K562 treated with DMSO at 1 percent for 48 hours (cell line): ENCODE results near the gene FAM180B. TPM values are rescaled to one million over a fixed set of nuclear protein-coding genes. Genes with fewer than 3 reads are reported as not detected.

Source experiments
- total RNA-seq: library from RNA; unstranded; fragments of 300-600 nt; gene quantifications from 2 replicates; pipeline ENCODE4 v1.2.3, GENCODE V29; 2022; ENCODE audit warnings: low replicate concordance; ENCODE audit errors: extremely low read depth

The FAM180B gene, protein sequence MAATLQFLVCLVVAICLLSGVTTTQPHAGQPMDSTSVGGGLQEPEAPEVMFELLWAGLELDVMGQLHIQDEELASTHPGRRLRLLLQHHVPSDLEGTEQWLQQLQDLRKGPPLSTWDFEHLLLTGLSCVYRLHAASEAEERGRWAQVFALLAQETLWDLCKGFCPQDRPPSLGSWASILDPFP
- not detected in 2 replicates for total RNA-seq

DNA sequence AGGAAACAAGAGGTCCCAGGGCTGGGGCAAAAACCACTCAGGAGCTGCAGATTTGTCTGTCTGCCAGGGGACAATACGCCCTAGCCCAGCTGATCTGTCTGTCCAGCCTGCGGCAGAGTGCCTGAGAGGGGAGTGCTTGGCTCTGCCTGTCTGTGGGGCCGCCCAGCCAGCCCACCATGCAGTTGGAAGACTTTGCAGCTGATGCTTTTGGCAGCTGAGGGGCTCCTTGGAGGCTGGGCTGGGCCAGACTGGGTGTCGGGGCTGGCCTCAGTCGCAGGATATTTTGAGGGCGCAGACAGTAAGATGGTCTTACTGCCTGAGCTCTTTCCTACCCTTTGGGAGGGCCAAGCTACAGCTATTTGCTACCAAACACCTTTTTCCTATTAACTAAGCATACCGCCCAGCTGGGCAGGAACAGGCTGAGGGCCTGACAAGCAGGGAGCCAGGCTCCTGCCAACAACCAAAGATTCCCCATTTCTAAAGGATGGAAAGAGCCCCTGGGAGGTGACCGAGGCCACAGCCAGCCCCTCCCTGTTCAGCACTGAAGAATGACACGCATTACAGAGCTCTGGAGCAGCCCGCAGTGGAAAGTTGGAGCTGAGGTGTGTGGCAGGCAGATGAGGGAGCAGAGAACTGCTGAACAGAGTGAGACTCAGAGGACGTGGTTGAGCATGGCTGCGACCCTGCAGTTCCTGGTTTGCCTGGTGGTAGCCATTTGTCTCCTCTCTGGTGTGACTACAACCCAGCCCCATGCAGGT, at the start of gene FAM180B:
Gene FAM180B, plus strand, starts transcription at position 581 of the 758 bp plus-strand sequence. Its CDS starts 91 bp downstream, at position 672.

DNA sequence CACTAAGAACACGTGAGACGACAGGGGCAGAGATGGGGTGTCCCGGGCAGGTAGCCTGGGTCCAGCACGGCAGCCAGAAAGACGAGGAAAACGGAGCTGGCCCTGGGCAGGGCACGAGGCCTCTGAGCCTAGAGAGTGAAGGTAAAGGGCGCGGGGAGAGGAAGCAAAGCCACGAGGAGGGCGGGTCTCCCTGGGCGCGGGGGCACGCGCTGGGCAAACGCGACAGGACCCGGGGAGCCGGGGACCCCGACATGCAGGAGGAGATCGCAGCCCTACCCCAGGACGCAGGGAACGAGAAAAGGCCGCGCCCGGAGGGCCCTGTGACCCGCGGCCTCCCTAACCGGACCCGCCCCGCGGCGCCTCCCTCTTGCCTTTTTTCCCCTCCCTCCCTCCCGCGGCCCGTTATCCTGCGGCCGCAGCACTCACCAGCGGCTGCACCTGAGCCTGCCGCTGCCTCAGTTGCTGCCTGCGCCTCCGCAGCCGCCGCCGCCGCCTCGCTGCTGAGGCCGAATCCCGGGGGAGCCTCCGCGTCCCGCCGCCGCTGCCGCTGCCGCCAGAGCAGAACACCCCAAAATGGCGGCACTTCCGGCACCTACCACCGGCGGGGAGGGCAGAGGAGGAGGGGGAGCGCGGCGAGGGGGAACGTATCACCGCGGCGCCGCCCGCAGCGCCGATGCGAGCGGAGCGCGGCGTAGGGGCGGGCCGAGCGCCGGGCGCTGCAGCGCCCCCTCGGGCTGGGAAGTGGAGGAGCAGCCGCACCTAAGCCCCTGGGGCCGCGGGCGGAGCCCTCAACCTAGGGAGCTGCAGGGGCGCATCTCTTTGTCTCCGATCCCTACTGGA, 33.7 kb upstream of the FAM180B start, which contains the start of gene CELF1:
Gene CELF1, minus strand, starts transcription at position 567 of the 840 bp plus-strand sequence. CDS start 53,609 bp downstream, outside the sequence.

DNA sequence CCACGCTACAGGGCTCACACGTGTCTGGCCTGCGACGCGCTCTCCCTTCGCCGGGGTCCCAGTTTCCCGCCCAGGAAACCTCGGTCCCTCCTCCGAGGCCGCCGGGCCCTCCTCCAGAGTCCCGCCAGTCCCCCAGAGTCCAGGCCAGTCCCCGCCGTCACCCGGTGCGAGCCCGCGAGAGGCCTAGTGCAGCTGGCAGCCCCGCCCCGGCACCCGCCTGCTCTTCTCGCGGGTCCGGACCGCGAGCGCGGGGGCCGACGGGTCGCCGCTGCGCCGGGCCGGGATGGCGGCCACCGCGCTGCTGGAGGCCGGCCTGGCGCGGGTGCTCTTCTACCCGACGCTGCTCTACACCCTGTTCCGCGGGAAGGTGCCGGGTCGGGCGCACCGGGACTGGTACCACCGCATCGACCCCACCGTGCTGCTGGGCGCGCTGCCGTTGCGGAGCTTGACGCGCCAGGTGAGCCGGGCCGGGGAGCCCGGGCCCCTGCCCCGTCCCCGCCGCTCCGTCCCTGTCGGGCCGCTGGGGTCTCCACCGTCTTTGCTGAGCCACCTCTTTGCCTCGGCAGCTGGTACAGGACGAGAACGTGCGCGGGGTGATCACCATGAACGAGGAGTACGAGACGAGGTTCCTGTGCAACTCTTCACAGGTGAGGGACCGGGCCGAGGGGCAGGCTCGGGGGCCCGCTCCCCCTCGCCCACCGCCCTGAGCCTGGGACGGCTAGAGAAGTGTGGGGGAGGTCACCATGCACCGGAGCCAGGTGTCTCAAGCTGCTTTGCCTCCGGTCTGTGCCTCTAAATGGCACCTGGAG, 20.9 kb upstream of the FAM180B start, which contains the start of gene PTPMT1:
Gene PTPMT1, plus strand, starts transcription at position 260 of the 809 bp plus-strand sequence. Its CDS starts 24 bp downstream, at position 284.

DNA sequence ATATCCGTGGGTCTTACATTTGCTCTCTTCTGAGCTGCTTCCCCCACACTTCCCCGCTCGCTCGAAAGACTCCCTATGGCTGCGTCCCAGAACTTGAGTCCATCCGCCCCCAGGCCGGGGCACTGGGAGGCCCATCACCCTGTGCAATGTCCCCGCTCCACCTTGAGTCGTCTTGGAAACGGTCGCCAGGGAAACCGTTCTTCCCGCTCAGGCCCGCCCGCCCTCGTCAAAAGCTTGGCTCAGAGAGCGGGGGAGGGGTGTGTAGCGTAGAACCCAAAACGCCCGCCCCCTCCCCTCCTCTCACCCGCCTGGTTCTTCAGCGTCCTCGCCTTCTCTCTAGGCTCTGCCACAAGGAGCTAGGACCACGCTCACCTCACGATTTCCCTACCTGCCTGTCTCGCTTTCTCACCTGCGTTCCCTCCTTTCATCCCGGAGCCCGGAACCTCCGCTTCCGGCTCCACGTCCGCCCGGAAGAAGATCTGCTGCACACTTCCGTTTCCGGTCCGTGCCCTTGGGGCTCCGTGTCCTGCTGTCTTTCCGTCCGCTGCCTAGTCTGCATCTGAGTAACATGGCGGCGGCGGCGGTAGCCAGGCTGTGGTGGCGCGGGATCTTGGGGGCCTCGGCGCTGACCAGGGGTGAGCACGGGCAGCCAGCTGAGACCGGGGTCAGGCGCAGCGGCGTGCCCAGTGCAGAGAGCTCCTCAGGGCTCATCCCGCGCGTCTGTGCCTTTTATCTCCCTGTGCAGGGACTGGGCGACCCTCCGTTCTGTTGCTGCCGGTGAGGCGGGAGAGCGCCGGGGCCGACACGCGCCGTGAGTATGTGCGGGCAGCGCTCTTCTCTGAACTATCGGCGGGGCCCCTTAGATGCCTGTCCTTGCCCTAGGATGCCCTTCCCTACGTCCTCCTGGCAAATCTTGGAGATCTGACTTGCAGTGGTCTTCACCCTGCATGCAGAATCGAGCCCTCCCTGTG, 7.7 kb upstream of the FAM180B start, which contains the start of the genes KBTBD4 and NDUFS3:
Gene KBTBD4, minus strand, starts transcription at position 447 of the 971 bp plus-strand sequence. Its CDS starts 19 bp downstream, at position 428.
Gene NDUFS3, plus strand, starts transcription at position 551 of the 971 bp plus-strand sequence. Its CDS starts 18 bp downstream, at position 569.

DNA sequence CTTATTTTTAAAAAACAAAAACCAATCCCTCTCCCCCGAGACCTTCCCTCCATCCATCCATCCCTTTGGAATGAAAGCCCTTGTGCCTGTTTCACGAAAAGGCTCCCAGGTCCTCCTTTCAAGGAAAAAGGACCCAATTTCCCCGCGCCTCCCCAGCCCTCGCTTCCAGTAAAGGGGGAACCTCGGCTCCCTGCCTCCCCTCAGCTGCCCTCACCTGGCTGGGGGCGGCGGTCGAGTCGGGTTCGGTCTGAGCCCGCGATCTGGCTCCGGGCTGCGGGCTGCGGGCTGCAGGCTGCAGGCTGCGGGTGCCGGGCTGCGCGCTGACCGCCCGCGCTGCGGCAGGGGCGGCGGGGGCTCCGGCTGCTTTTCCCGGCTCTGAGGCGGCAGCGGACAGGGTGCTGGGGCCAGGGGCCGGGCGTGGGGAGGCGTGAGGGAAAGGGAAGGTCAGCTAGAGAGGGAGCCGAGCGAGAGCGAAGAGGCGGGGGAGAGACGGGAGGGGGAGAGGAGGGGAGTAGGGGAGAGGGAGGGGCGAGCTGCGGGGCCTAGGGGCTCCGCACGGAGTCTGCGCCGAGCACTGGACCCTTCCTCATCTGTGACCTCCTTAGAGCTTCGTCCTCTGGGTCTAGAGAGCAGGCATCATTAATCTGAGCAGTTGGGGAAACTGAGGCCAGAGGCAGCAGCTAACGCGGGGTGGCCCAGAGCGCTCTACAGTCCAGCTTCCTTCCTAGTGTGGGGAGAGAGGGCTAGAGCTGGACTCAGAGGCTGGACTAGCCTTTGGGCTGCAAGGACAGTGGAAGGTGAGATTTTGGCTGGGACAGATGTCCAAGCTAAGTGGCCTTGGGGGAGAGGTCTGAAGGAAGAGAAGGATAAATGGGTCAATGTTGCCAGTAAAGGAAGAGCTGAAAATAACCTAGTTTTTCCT, 7.7 kb downstream of the FAM180B start, which contains the start of gene C1QTNF4:
Gene C1QTNF4, minus strand, starts transcription at position 478 of the 922 bp plus-strand sequence. CDS start 3,601 bp downstream, outside the sequence.

Other genes starting within 250 kb of the FAM180B start
- gene MYBPC3, start 234.0 kb upstream of the FAM180B start, total RNA-seq, result not detected in 2 replicates
- not detected in 2 replicates for gene SPI1, start 208.1 kb upstream of the FAM180B start, total RNA-seq
- gene SLC39A13, start 178.1 kb upstream of the FAM180B start, total RNA-seq, result not detected in 2 replicates
- not detected in 2 replicates for gene PSMC3, start 160.2 kb upstream of the FAM180B start, total RNA-seq
- not detected in 2 replicates for gene RAPSN, start 137.5 kb upstream of the FAM180B start, total RNA-seq
- gene CELF1, start 33.5 kb upstream of the FAM180B start, total RNA-seq, result not detected in 2 replicates
- not detected in 2 replicates for gene PTPMT1, start 21.1 kb upstream of the FAM180B start, total RNA-seq
- not detected in 2 replicates for gene KBTBD4, start 7.7 kb upstream of the FAM180B start, total RNA-seq
- not detected in 2 replicates for gene NDUFS3, start 7.6 kb upstream of the FAM180B start, total RNA-seq
- gene C1QTNF4, start 7.7 kb downstream of the FAM180B start, total RNA-seq, result not detected in 2 replicates
- not detected in 2 replicates for gene MTCH2, start 55.9 kb downstream of the FAM180B start, total RNA-seq
- not detected in 2 replicates for gene AGBL2, start 128.7 kb downstream of the FAM180B start, total RNA-seq
- not detected in 2 replicates for gene FNBP4, start 180.7 kb downstream of the FAM180B start, total RNA-seq